Measurements from ENCODE around the gene PRR13. TPM values are rescaled to one million over a fixed set of nuclear protein-coding genes. Genes with fewer than 3 reads are reported as not detected.

The PRR13 gene
- total and polyA plus RNA-seq, 2 of the 8 experiments (the other 6 are each of a cell fraction or from before 2014, with no cell fraction given) = 82.9 to 185 TPM

- H3K9ac ChIP-seq (replicated peaks in 1 of 4; ENCODE audit: extremely low read depth in 1 of 4, low read depth in 3 of 4, low read length in 3 of 4) = no peak overlapping the region; a peak in 1 of 7 replicates
- no peak overlapping the region for H3K4ac ChIP-seq (replicated peaks; ENCODE audit: insufficient read length, low read depth, low read length)
- H4K8ac ChIP-seq (ENCODE audit: extremely low read depth, insufficient read depth, low read length) = no peak overlapping the region
- H2BK12ac ChIP-seq (ENCODE audit: low read depth, low read length) = no peak overlapping the region
- no peak overlapping the region for H3K56ac ChIP-seq (replicated peaks; ENCODE audit: insufficient read length, low read depth, low read length)
- no peak overlapping the region for H2BK15ac ChIP-seq (ENCODE audit: low read length)
- no peak overlapping the region for H3K4me3 ChIP-seq (ENCODE audit: extremely low read depth in 1 of 4, insufficient read depth in 2 of 4, low read depth in 3 of 4, low read length in 4 of 4)
- no peak overlapping the region for H3K14ac ChIP-seq (ENCODE audit: insufficient read length)
- no peak overlapping the region for H2BK120ac ChIP-seq (replicated peaks; ENCODE audit: low read depth, low read length)
- ChIA-PET POLR2A (ENCODE audit: partially characterized antibody) (interaction anchor here (1.5 to 67.0 kb wide), 5 partner anchors 11 to 144 kb away, joined by 3 to 3397 read pairs (median 9); partner anchors contain the start of genes MAP3K12, NPFF, PCBP2 and PRR13), CTCF (ENCODE audit: partially characterized antibody) (interaction anchor here (0.8 to 9.0 kb wide), 14 partner anchors 11 to 155 kb away, joined by 3 to 105 read pairs (median 5); partner anchors contain the start of genes MAP3K12 and NPFF)
- no peak overlapping the region for H2BK20ac ChIP-seq (ENCODE audit: low read length)
- H2BK5ac ChIP-seq (ENCODE audit: low read depth, low read length) = no peak overlapping the region
- H3K79me1 ChIP-seq (ENCODE audit: low read depth, low read length) = no peaks in the 10 kb centered on the region; the same call in 1 of the 2 replicates
- FAIRE-seq = no peak
- no peak overlapping the region for H3K18ac ChIP-seq (ENCODE audit: extremely low read depth, low read length)
- 84 to 100% methylated on average over 1 of the region's 1 CpG for WGBS, 2 experiments (ENCODE audit: extremely low coverage in 1 of 2, insufficient coverage in 1 of 2, insufficient read length in 1 of 2, insufficient replicate concordance in 2 of 2, low coverage in 1 of 2, low lambda C conversion rate in 2 of 2, missing lambda C conversion rate in 1 of 2)
- H4K91ac ChIP-seq (replicated peaks; ENCODE audit: insufficient read length, low read length) = no peak overlapping the region
- H2AK5ac ChIP-seq (ENCODE audit: low read depth, low read length) = no peak overlapping the region
- H4K20me1 ChIP-seq (replicated peaks in 1 of 2; ENCODE audit: control insufficient read depth in 1 of 2, insufficient read depth in 2 of 2, low read length in 2 of 2) = peaks cover 24% of the 10 kb centered on the region in 2 experiments
- H3K23ac ChIP-seq (ENCODE audit: insufficient read length) = no peak overlapping the region
- no peak for DNase-seq (ENCODE audit: low read depth in 1 of 2, low spot score in 2 of 2)
- no peaks in the 10 kb centered on the region for H3K27me3 ChIP-seq (replicated peaks in 1 of 4; ENCODE audit: control insufficient read depth in 3 of 4, extremely low read depth in 1 of 4, insufficient read depth in 3 of 4, low read length in 3 of 4)
- no peak overlapping the region for H3K4me2 ChIP-seq (ENCODE audit: insufficient read depth in 1 of 2, low read depth in 2 of 2, low read length in 2 of 2)
- no peaks in the 10 kb centered on the region for H3K23me2 ChIP-seq (ENCODE audit: low read depth, low read length)
- no peaks in the 10 kb centered on the region for H3K9me3 ChIP-seq (ENCODE audit: insufficient read depth in 2 of 2, low read depth in 1 of 2, low read length in 1 of 2)
- H2AFZ ChIP-seq (ENCODE audit: low read length) = no peak overlapping the region
- H3K79me2 ChIP-seq (ENCODE audit: control insufficient read depth in 1 of 2, insufficient read depth in 2 of 2, low read length in 2 of 2) = peaks cover 0 to 16% of the 10 kb centered on the region in 2 experiments; a peak in 1 of 4 replicates
- H3K27ac ChIP-seq (ENCODE audit: low read depth, low read length) = no peak overlapping the region
- peaks cover 34 to 96% (median 71%) of the 10 kb centered on the region in 4 experiments for H3K36me3 ChIP-seq (ENCODE audit: control insufficient read depth in 2 of 4, insufficient read depth in 4 of 4, low read length in 3 of 4)
- H3K4me1 ChIP-seq (replicated peaks in 1 of 4; ENCODE audit: control insufficient read depth in 3 of 4, insufficient read depth in 4 of 4, low read length in 3 of 4) = peaks cover 0 to 7% (median 3%) of the 10 kb centered on the region in 4 experiments; a peak in 5 of 7 replicates
- no peak overlapping the region for H4K5ac ChIP-seq (ENCODE audit: insufficient read length, low read depth, low read length)
- TF ChIP-seq CHD2 (IDR thresholded peaks at IDR 0.05; ENCODE audit: low read length) = no peak
- TF ChIP-seq JUN (IDR thresholded peaks at IDR 0.05; ENCODE audit: low read depth, low read length) = no peak
These were observed 37.3 kb downstream of the PRR13 start for GRCh38 chr12:53478865-53479264.
